Measurements from ENCODE around the gene PRRT3.
"Not testable (repeated sequence)": the region's sequence is repeated elsewhere in the genome, so short reads cannot be mapped to it uniquely, and the experiment has no call there.

Gene PRRT3

DNA sequence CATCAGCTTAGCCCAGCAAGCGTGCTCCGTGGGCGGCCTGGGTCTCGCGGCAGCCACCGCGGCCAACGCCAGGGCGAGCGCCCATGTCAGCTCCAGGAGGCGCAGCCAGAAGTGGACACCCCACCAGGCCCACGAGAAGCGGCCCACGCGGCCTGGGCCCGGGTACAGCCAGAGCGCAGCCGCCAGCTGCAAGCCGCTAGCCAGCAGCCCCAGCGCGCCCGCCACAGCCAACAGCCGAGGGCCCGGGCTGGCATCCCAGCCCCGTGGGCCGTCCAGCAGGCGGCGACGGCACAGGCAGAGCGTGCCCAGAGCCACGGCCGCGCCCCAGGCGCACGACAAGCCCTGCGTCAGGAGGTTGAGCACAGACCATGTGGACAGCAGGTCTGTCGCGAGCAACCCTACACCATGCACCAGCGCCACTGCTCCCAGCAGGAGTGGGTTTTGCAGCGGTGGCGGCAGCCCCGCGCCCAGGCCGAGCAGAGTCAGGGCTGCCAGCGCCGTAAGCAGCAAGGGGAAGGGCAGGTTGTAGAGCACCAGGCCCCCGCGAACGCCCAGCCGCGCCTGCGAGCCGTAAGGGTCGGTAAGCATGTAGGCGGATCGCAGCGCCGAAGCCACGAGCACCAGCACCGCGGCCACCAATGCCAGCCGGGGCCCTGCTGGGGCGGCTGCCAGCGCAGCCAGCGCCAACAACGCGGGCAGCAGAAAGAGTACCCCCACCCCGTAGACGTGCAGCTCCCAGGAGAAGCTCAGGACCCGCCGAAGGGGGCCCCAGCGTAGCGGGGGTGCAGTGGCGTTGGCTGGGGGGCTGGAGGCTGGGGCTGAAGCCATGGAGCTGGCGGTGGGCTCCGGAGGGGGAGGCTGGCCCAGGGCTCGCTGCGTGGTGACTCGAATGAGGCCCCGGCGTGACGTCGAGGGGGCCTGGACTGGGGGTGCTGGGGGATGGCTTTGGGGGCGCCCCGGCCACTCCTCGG, 4.9 kb downstream of the PRRT3 start:
- FAIRE-seq, result no peak

DNA sequence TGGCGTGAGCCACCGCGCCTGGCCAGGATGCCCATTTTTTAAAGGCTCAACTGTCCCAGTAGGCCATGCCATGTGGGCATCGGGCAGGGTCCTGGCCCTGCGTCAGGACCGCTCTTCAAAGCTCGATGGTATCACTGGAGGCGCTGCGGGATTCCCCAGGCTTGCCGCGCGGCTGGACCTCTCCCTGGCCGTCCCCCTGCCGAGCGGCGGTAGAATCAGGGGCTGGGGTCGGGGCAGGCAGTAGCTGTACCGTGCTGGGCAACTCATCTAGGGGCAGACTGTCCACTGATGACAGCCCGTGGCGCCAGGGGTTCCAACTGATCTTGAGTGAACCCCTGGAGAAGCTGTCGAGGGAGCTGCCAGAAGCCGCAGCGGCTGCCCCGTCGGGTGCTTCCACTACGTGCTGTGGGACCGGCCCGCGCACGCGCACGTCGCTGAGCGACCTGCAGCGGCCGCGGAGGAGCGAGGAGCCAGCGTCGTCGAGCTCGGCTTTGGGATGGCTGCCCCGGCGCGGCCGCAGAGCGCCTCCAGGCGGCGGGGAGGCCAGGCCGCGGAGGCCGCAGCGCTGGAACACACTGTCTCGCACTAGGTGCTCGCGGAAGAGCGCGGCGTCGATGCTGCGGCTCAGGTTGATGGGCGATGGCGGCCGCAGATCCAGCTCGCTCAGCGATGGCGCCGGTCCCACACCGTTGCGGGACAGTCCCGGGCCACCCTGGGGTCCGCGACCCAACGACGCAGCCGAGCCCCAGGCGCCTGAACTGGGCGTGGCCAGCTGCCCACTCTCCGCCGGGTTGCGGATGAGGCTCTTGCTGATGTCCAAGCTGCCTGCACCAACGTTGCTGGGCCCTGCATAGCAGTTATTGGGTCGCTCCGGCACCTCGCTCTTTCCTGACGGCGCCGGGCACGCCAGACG, 5.8 kb downstream of the PRRT3 start:
- no peak for FAIRE-seq

DNA sequence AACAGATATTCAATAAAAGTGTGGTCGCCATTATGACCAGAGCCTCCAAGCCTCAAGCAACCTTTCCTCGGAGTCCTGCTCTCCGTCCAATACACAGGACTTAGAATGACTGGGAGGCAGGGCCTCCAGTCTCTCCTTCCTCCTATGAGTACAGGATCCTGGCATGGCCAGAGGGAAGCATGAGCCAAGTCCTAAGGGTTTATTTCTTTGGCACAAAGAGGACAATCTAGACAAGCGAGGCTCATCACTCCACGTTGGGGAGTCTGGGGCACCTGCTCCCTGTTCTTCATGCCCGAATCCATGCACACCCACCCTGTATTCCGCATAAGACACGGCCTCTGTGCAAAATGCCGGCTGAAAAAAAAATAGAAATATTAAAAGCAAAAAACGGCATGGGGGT, 6.8 kb downstream of the PRRT3 start:
- FAIRE-seq, result no peak

DNA sequence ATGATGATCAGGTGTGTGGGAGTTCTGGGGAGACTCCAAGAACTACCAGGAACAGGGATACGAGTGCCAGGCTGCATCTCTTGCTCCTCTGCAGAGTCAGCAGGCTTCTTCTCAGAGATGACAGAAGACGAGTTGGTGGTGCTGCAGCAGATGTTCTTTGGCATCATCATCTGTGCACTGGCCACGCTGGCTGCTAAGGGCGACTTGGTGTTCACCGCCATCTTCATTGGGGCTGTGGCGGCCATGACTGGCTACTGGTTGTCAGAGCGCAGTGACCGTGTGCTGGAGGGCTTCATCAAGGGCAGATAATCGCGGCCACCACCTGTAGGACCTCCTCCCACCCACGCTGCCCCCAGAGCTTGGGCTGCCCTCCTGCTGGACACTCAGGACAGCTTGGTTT, 7.9 kb downstream of the PRRT3 start:
- no peak for FAIRE-seq

DNA sequence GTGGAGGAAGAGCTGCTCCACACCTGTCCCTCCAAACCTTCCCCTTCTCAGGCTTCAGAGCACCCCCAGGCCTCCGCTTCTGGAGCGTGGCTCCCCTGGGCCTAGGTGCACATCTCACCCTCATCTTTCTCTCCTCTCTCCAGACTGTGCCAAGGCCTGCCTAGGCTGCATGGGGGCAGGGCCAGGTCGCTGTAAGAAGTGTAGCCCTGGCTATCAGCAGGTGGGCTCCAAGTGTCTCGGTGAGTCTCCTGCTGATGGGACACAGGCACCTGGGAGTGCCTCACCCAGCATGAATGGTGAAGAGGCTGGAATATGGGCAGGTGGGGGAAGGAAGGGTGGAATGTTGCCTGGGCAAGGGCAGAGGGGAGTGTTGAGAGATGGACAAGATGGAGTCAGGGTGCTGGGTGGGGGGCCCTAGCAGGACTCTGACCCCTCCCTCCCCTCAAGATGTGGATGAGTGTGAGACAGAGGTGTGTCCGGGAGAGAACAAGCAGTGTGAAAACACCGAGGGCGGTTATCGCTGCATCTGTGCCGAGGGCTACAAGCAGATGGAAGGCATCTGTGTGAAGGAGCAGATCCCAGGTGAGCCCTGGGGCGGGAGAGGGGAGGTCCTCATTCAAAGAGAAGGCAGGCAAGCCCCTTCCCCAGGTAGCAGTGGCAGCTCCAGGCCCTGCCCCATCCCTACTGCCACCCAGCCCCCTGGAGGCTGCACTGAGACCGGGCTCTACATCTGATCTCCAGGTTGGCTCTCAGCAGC, 9.1 kb downstream of the PRRT3 start:
- FAIRE-seq, result no peak

DNA sequence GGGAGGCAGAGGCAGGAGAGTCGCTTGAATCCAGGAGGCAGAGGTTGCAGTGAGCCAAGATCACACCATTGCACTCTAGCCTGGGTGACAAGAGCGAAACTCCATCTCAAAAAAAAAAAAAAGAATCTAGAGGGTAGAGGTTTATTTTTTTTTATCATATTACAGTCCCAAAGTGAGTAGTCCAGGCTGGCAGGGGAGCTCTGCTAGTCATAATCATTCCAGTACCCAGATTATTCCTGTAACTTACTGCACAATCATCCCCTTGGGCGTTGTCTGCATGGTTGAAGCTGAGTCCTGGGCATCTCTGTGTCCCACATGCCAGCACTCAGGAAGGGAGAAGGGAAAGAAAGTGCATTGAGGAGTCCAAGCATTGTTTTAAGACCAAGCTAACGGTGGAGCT, 10.0 kb downstream of the PRRT3 start:
- FAIRE-seq, result no peak

DNA sequence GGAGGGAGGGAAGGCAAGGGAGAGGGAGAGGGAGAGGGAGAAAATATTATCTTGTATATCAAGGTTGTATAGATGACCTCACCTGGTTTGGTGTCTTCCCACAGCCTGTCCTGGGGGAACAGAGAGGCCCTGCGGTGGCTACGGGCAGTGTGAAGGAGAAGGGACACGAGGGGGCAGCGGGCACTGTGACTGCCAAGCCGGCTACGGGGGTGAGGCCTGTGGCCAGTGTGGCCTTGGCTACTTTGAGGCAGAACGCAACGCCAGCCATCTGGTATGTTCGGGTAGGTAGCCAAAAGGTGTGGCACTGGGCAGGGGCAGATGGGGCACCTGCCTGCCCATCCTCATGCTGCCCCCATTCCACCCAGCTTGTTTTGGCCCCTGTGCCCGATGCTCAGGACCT, 11.5 kb downstream of the PRRT3 start:
- FAIRE-seq, result no peak

DNA sequence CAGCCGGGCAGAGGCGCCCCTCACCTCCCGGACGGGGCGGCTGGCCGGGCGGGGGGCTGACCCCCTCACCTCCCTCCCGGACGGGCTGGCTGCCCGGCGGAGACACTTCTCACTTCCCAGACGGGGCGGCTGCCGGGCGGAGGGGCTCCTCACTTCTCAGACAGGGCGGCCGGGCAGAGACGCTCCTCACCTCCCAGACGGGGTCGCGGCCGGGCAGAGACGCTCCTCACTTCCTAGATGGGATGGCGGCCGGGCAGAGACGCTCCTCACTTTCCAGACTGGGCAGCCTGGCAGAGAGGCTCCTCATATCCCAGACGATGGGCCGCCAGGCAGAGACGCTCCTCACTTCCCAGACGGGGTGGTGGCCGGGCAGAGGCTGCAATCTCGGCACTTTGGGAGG, 12.3 kb downstream of the PRRT3 start:
- not testable (repeated sequence) for FAIRE-seq

DNA sequence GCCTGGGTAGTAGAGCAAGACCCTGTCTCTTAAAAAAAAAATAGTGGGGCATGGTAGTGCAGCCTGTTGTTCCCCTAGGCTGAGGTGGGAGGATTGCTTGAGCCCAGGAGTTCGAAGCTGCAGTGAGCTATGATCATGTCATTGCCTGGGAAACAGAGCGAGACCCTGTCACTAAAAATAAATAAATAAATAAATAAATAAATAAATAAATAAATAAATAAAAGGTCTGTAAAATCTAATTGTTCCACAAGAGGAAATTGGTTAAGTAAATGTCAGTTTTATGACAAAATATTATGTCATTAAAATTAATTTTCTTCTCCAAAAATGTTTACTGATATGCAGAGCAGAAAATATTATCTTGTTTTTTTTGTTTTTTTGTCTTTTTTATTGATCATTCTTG, 13.2 kb downstream of the PRRT3 start:
- FAIRE-seq, result no peak

DNA sequence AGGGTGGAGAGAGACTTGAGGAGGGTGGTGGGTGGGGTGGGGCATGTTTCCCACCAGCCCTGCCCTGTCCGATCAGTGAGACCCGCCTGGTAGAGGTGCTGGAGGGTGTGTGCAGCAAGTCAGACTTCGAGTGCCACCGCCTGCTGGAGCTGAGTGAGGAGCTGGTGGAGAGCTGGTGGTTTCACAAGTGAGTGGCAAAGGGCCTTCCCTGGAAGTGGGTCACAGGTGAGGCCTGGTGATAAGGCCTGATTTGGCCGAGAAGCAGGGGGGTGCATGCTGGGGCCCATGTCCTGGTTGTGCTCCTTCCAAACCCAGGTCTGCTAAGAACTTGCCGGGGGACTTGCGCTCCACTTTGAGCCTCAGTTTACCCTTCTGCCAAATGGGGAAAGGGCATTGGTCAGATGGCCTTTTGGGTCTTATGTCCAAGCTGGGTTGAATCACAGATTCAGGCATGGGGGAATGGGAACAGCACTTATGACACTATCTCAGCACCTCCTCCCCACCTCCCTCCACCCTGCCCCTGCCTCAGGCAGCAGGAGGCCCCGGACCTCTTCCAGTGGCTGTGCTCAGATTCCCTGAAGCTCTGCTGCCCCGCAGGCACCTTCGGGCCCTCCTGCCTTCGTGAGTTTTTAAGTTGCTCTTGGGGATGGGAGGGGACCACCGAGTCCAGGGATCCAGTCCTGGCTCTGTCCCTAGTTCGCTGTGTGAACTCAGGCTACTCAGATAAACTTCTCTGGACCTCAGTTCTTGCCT, 14.5 kb downstream of the PRRT3 start:
- no peak for FAIRE-seq

DNA sequence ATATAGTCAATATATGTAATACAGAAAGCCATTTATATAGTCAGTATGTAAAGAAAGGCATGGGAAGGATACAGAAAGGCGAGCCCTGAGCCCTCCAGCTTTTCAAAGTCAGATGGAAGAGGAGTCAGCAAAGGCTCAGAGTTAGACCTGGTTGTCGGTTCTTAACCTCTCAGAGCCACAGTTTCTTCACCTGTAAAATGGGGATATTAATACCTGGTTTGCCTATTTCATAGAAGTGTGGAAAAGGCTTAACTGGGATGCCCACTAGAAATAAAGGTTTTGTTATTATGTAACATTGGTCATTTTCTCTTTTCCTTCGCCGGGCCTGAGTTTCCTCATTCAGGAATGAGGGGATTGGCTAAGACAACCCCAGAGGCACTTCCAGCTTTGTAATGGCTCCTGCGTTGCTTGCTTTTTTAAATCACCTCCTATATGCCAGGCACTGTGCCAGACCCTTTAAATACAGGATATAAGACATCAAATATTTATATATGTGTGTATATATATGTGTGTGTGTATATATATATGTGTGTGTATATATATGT, 16.2 kb downstream of the PRRT3 start:
- FAIRE-seq, result no peak

DNA sequence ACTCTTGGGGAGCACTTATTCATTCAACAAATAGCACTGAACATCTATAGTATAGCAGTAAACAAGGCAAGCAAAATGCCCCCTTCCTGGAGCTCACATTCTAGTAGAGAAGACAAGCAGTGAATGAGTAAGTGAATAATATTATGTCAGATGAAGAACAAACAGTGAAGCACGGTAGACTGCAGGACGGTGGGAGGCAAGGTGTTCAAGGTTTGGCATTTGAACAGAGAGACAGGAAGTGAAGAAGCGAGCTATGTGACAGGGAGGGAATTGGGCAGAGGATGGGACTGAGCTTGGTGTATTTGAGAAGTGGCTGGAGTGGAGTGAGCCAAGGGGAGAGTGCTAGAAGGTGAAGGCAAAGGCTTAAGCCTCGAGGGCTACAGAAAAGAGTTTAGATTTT, 17.2 kb downstream of the PRRT3 start:
- FAIRE-seq, result no peak

DNA sequence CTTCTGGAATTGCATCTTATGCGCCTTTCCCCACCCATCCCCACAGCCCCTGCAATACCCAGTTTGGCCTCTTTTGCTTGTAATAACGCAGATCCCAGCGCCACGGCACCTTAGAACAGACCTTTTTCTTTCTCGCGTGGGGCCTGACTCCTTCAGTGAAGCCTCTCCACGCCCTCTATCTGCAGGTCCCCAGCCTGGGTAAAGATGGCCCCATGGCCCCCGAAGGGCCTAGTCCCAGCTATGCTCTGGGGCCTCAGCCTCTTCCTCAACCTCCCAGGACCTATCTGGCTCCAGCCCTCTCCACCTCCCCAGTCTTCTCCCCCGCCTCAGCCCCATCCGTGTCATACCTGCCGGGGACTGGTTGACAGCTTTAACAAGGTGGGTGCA, 18.0 kb downstream of the PRRT3 start:
- no peak for FAIRE-seq

DNA sequence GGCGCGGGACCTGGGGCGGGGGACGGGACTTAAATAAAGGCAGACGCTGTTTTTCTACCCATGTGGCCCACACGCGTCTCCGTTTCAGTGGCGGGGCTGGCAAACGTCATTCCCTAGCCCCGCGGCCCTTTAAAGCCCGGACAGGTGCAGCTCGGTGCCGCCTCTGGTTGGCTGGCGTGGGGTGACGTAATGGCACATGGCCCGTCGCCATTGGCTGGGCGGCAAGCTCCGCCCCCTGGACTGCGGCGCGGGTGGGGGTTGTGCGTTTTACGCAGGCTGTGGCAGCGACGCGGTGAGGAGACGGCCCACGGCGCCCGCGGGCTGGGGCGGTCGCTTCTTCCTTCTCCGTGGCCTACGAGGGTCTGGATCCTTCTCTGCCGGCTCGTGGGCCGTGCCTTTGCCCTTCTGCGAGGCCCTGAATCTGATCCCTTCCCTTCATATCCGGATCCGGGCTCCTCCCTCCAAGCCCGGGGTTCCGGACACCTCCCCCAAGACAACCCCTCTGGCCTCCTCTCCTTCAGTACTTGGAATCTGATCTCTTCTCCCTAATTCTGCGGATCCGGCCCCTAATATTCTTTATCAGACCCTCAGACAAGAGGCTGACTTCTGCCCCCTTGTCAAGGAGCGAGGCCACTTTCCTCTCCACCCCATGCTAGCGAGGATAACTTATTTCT, 18.5 kb downstream of the PRRT3 start, which contains the start of gene CRELD1:
Gene CRELD1, plus strand, starts transcription at position 274 of the 674 bp plus-strand sequence. CDS start 605 bp downstream, outside the sequence.
- FAIRE-seq, result no peak

DNA sequence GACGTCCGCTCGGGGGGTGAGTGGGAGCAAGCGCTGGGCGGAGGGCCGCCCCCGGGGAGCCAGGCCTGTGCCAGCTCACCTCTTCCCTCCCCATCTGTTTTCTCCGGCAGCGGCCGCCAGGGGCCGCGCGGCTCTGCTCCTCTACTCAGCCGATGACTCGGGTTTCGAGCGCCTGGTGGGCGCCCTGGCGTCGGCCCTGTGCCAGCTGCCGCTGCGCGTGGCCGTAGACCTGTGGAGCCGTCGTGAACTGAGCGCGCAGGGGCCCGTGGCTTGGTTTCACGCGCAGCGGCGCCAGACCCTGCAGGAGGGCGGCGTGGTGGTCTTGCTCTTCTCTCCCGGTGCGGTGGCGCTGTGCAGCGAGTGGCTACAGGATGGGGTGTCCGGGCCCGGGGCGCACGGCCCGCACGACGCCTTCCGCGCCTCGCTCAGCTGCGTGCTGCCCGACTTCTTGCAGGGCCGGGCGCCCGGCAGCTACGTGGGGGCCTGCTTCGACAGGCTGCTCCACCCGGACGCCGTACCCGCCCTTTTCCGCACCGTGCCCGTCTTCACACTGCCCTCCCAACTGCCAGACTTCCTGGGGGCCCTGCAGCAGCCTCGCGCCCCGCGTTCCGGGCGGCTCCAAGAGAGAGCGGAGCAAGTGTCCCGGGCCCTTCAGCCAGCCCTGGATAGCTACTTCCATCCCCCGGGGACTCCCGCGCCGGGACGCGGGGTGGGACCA, 19.2 kb downstream of the PRRT3 start:
- no peak for FAIRE-seq

DNA sequence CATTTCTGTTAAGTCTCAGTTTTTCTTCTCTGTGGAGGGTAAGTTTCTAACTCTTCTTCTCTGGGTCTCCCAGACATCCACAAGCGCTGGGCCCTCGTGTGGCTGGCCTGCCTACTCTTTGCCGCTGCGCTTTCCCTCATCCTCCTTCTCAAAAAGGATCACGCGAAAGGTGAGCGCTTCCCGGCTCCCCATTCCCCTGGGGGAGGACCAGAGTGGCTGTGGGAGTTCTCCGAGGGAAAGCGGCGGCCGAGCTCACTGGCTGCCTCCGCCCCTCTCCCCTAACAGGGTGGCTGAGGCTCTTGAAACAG, 19.7 kb downstream of the PRRT3 start:
- no peak for FAIRE-seq

DNA sequence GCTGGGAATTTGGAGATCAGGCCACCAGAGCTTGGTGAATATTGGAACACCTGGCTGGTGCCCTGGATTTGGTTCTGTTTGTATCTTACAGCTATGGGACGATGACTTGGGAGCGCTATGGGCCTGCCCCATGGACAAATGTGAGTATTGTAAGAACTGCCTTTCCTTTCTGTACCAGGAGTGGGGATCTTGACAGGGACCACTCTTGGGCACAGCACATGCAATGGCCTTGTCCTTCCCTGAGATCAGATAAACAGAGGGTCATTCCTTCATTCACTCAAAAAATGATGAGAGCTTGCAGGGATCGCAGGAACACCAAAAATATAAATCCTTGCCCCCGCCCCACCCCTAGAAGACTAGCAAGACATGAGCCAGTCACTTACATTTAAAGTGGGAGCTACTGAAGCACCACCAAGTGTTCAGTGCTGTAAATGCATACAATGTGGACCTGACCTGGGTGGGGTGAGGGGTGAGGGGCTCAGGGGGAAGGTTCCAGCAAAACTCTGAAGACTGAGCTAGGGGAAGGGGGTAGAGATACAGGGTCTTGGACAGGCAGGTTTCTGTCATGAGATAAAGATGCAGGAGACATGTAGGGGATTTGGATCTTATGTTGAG, 21.3 kb downstream of the PRRT3 start:
- no peak for FAIRE-seq

DNA sequence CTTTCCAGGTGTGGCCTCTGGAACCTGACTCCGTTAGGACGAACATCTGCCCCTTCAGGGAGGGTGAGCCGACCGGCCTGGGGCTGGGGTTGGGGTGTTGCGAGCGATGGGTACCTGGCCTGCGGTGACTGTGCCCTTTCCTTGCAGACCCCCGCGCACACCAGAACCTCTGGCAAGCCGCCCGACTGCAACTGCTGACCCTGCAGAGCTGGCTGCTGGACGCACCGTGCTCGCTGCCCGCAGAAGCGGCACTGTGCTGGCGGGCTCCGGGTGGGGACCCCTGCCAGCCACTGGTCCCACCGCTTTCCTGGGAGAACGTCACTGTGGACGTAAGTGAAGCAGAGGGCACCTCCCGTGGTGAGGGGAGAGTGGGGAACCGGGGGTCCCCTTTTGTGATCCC, 24.1 kb downstream of the PRRT3 start:
- no peak for FAIRE-seq

DNA sequence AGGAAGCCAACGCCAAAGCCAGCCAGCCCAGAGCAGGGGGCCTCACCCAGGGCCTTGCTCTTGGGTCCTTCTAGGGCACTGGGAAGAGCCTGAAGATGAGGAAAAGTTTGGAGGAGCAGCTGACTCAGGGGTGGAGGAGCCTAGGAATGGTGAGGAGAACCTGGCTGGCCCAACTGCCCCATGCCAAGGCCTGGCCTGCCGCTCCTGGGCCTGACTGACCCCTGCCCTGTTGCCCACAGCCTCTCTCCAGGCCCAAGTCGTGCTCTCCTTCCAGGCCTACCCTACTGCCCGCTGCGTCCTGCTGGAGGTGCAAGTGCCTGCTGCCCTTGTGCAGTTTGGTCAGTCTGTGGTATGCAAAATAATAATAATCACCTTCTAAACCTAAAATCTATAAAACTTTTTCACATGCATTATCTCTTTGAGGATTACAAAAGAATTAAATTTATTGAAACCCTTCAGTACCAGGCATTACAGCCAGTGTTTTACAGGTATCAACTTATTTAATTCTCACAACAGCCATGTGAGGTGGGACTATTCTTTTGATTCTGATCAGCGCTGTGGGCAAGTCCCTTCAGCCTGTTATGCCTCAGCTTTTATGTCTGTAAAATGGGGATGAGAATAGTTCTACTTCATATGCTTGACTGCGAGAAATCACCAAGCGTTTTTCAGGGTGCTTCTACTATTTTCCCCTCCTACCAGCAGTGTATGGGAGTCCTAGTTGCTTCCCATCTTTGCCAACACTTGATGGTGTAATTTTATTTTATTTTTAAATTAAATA, 33.8 kb downstream of the PRRT3 start:
- FAIRE-seq, result no peak
